OCI-LY3 (cell line): Measurements from ENCODE around the gene PIGC.

Experiments
- CTCF ChIP-seq: fragments of 200-600, 300-600 bp; sonication (generic); IDR thresholded peaks from 2 replicates; pipeline ENCODE4 v1.5.1; 2014; ENCODE audit warnings: antibody characterized with exemption, low read length, low read depth
- EZH2phosphoT487 ChIP-seq: fragments of 200-600 bp; shearing (Covaris generic); IDR thresholded peaks from 2 replicates; pipeline ENCODE4 v1.6.1; 2018; ENCODE audit warnings: antibody characterized with exemption, mixed run types, low read depth

- no peak for TF ChIP-seq CTCF
- TF ChIP-seq EZH2phosphoT487: no peak
Observed at GRCh38 chr1:172460887-172461315, 17.0 kb upstream of the PIGC start.
